Right lobe of liver (tissue), 4 donors: Measurements from ENCODE around the gene MACROD1.

Experiments used
- POLR2A ChIP-seq: fragments of 450-650 bp; IDR thresholded peaks from one replicate; pipeline ENCODE4 v1.6.1; 2017; ENCODE audit warnings: antibody characterized with exemption, mild to moderate bottlenecking
- TF ChIP-seq, protein P1 (sequence below), 4 donors: fragments of 200-600 bp in 3 of 4; fragments of 450-650 bp in 1 of 4; IDR thresholded peaks; one replicate each; pipeline versions ENCODE4 v1.5.1 to v1.8.0; 2016 to 2022; ENCODE audit warnings: antibody characterized with exemption in 4 of 4, mild to moderate bottlenecking in 2 of 4
- donor health status: DM: no; HTN: no; CAD: no.
- donor health status: DM: no; HTN: no; CAD: no.
- donor health status: DM: no; HTN: yes; CAD: no.

DNA sequence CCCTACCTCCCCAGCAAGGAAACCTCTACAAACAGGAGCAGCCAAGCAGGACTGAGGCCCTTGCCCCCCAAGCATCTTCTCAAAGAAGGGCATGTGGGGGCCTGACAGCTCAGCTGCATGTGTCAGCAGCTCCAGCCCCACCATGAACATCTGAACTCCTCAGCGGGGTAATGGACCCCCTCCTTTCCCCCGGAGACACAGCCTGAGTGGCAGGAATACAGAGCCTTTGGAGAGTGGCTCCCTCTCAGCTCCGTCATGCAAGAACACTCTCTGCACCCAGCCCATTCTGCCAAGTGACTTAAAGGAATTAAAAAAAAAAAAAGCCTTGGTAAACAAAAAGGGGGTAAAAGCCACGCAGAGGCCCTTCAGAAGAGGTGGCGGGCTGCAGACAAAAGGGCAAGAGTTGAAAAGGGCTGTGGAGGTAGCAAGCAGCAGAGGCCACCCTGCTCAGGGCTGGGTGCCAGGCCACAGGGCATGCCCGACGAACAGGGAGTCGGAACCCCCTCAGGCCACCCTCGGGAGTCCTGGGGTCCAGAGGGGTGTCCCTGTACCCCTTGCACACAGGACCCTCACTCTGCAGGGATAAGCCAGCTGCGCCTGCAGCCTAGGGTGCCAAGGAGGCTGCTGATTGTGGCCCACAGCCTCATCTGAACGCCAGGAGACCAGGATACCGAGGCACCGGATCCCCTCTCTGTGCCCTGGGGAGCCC is 62.5 kb downstream of the MACROD1 start:
- TF ChIP-seq, protein P1, sequence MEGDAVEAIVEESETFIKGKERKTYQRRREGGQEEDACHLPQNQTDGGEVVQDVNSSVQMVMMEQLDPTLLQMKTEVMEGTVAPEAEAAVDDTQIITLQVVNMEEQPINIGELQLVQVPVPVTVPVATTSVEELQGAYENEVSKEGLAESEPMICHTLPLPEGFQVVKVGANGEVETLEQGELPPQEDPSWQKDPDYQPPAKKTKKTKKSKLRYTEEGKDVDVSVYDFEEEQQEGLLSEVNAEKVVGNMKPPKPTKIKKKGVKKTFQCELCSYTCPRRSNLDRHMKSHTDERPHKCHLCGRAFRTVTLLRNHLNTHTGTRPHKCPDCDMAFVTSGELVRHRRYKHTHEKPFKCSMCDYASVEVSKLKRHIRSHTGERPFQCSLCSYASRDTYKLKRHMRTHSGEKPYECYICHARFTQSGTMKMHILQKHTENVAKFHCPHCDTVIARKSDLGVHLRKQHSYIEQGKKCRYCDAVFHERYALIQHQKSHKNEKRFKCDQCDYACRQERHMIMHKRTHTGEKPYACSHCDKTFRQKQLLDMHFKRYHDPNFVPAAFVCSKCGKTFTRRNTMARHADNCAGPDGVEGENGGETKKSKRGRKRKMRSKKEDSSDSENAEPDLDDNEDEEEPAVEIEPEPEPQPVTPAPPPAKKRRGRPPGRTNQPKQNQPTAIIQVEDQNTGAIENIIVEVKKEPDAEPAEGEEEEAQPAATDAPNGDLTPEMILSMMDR (IDR thresholded peaks at IDR 0.05) = no peak
- no peak for TF ChIP-seq POLR2A
